ENCODE data around the gene ARL8B.
A peak's percentile ranks its signal among the peaks of the same experiment; 100 is the strongest.

ARL8B gene

GRCh38 chr3:5205165-5205941 is 83.3 kb downstream of the ARL8B start:
- peak in 1 of 2 donors; percentile 58 for DNase-seq (ENCODE audit: low read depth in 2 of 2)

DNA sequence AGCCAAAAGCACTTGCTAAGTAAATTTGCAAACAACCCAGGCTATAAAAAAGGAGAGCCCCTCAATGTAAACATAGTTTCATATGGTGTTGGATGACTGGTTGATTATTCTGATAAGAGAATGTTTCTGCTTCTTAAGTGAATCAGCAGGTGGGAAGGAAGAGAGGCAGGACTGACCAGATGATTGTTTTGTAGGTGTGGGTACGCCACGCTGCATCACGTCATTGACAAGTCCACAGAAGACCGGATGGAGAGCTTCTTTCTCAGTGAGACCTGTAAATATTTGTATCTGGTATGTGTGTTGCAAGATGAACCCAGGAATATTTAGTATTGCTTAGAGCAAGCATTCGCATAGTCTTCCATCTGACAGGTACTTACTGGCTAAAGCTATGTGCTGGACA is 88.8 kb downstream of the ARL8B start:
- no peak for DNase-seq (ENCODE audit: low read depth in 2 of 2)

DNA sequence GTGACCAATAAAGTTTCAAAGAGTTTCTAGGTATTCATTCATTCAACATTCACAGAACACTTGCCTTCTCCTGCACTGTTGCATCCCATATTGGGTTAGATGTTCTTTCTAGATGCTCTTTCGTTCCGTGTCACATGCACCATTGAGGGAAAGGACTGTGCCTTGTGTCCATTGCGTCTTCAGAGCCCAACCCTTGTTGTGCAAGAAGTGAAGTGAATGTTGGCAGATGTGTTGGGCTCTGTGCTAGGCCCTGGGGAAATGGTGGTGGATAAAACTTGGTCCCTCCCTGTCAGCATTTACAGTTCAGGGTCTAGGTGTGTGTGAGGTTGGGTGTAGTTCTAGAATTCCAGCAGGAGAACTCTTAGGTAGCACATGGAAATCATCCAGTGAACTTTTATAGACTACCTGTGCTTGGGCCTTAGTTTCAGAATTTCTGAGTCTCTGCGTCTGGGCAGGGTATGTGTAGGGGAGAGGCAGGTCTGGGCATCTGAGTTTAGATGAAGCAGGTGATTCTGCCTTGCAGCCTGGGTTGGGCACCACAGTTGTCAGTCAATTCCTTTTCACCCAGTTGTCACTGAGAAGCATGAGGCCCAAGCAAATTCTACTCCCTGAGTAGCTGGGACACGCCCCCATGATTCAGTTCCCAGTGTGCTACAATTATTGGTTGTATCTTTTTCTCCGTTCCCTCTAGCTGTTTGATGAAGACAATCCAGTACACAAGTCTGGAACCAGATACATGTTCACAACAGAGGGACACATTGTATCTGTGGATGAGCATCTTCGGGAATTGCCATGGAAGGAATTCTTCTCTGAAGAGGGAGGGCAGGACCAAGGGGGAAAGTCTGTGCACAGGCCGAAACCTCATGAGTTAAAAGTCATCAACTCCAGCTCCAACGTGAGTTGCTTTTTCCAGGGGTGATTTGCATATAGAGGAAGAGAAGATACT is 90.8 kb downstream of the ARL8B start:
- no peak for DNase-seq (ENCODE audit: low read depth in 2 of 2)

DNA sequence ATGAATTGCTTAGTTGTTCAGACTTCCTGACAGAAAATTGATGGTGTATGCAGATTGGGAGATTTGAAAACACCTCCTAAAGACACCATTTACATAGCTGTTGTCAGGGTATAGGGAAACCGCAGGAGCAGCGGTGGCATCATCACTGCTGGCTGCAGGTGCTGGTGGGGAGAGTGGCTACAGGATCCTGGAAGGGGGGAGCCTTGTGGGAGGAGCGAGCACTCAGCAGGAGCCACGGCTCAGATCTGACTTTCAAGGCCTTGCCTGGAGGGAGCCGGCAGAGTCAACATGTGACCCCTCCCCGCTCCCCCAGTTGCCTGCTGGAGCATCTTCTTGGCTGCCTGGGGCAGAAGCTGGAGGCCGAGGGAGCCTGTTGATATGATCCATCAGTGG is 91.5 kb downstream of the ARL8B start:
- DNase-seq (ENCODE audit: low read depth in 2 of 2), result no peak

- no peak for DNase-seq (ENCODE audit: low read depth in 2 of 2)
Observed at GRCh38 chr3:5214352-5214751, 92.3 kb downstream of the ARL8B start.

DNA sequence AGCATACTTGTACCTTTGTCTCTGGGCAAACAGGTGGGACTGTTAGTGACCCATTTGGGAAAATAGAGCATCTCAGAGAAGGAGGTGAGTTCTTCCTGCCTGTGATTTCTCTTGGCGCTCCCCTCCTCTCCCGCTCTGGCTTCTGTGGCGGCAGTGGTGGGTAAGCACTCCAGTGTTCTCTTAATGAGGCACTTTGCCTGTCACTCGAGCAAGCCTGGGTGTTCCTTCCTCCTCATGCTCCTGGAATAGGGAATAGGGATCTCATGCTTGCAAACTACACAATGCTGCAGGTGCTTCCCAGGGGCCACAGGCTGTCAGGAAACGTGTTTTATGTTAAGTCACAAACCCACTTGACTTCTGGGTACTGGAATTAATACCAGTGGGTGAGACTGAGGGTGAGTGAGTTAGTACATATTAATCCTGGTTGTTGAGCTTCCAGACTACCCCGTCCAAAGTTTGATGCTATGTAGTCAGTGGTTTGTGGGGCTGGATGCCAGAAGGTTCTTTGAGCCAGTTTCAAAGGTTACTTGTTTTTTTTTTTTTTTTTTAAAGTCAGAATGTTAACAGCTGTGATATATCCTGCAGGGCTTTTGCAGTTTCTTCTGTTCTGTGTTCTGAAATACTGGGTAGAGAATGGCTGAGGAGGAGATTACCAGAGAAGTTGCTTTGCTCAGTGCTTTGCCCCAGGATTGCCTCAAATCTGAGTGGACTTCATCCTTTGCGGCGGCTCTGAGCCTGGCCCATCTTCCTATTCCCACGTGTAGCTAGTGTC is 95.9 kb downstream of the ARL8B start:
- no peak for DNase-seq (ENCODE audit: low read depth in 2 of 2)

DNA sequence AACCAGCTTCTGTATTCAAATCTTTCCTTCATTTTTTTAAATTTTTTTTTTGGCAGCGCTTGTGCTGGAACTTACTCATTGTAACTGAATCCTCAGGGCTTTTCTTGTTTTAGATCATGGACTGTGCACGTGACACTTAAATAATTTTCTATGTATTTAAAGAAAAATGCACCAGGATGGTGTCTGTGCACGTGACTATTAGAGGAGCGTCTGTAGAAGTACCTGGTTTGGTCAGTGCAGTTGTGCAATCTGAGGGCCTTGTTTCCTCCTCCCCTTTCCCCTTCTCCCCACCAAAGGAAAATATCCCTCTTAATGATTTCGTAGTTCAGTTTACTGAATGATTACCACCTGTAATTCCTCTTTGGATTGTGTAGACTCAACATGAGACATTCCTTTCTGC is 96.7 kb downstream of the ARL8B start:
- no peak for DNase-seq (ENCODE audit: low read depth in 2 of 2)

DNA sequence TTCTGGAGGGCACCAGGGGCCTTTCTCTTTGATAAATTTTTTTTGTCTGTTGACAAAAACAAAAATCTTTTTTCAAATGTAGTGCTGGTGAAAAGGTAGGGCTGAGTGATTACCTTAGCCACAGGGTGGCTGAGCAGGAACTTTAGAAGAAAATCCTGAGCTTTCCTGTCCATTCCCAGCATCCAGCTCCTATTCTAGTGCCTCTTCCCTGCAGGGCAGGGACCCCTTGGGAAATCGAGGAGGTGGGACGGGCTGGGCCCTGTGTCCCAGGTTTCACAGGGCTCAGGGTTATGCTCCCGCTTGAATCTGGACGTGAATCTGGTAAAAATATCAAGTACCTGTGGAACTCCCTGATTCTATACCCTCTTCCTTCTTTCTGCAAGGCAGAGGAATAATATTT is 97.1 kb downstream of the ARL8B start:
- no peak for DNase-seq (ENCODE audit: low read depth in 2 of 2)

DNA sequence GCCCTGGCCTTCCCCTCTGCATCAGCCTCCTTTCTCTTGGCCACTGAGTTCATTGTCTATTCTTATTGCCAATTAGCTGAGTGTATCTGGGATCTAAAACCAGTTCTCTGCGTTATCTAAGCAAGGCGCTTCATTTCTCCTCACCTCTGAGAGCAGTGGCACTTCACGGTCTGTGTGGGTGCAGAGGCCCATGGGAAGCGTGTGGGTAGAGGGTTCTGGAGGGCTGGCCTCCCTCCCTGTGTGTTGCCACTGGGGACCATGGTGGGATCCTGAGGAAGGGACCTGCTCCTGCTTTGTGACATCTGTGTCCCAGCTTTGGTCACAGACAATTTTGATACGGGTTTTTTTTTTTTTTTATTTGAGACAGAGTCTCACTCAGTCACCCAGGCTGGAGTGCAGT is 98.1 kb downstream of the ARL8B start:
- no peak for DNase-seq (ENCODE audit: low read depth in 2 of 2)

- no peak for DNase-seq (ENCODE audit: low read depth in 2 of 2)
Observed at GRCh38 chr3:5220667-5221431, 98.8 kb downstream of the ARL8B start.

GRCh38 chr3:5221701-5222100 is 99.6 kb downstream of the ARL8B start:
- DNase-seq (ENCODE audit: low read depth in 2 of 2), result no peak

DNA sequence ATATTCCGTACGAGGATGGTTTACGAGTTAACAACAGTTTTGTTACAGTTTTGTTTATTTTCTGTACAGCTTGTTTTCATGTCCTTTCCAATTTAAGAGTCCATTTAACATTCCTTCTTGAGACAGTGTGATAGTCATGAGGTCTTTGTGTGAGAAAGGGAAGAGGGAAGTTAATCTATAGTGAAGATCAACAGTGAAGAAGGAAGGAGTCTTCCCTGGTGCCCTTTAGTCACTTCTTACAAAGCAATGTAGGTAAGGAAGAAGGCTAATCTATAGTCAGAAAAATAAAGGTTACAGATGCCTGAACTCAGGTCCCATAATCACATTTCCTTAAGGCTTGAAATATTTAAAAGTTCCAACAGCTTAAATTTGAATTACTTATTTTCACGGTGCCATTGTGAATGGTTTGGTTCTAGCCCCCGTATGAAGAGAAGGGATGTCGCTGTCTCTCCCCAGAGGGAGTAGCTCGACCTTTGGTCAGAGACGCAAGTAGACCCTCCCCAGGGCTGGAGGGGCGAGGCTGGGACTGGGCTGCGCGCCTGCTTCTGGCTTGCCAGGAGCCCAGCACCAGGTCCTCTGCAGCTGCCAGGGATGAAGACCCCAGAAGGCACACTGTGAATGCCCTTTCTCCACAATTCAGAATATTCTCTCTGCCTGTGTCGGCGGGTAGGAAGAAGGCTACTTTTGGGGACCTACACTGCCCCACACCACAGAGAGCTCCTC is 100.4 kb downstream of the ARL8B start:
- DNase-seq (ENCODE audit: low read depth in 2 of 2), result no peak

- no peak for DNase-seq (ENCODE audit: low read depth in 2 of 2)
Observed at GRCh38 chr3:5226783-5227182, 104.7 kb downstream of the ARL8B start.

DNA sequence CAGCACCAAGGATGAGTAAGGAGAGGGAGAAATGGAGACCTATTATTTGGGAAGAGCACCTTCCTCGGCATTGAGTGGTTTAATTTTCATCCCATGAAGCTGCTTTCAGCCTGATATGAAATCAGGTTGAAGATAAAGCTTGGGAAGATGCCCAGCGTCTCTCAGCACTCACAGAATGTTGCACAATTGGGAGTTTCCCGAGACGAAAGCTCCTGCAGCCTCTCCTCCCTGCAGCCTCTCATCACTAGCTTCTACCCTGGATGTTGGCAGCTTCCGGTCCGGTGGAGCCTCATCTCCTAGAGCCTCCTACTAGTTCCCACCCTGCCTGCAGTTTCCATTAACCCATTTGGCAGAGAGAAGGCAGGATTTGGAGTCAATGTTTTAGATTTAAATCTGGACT is 105.7 kb downstream of the ARL8B start:
- DNase-seq (ENCODE audit: low read depth in 2 of 2), result no peak

DNA sequence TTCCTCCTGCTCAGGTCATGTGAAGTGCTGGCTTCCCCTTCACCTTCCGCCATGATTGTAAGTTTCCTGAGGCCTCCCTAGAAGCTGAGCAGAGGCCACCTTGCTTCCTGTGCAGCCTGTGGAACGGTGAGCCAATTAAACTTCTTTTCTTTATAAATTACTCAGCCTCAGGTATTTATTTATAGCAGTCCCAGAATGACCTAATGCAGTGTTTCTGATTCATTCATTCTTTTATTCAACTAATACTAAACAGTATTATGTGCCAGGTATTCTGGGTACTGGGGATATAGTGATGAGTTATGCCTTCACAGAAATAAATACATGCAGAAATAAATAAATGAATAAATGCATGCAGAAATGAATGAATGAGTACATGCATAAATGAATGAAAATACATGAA is 107.3 kb downstream of the ARL8B start:
- DNase-seq (ENCODE audit: low read depth in 2 of 2), result no peak

Data from stimulated activated CD4-positive, alpha-beta T cell treated with anti-CD3 and anti-CD28 coated beads, Interleukin-15, amount 100 ng/mL, for 48 hours (primary cell).